Measurements from ENCODE around the gene KIF25.
"Not testable (repeated sequence)": the region's sequence is repeated elsewhere in the genome, so short reads cannot be mapped to it uniquely, and the experiment has no call there.

Gene KIF25

DNA sequence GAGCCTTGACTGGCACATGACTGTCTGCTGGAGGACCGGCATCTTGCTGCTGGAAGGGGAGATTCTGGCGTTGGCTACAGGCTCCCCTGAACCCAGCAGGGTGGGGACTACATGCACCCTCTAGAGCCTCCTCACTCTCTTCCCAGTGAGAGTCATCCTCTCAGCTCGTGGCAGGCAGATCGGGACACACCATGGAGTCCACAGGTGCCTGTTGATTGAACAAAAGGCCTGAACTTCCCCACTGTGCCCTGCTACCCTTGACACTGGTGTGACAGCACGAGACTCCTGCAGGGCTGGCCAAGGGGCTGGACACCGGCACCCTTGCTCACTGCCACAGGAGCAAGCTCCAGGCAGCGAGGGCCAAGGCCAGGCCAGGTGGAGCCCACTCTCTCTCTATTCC lies 73.3 kb downstream of the KIF25 start:
- no peak for DNase-seq (ENCODE audit: low spot score)

DNA sequence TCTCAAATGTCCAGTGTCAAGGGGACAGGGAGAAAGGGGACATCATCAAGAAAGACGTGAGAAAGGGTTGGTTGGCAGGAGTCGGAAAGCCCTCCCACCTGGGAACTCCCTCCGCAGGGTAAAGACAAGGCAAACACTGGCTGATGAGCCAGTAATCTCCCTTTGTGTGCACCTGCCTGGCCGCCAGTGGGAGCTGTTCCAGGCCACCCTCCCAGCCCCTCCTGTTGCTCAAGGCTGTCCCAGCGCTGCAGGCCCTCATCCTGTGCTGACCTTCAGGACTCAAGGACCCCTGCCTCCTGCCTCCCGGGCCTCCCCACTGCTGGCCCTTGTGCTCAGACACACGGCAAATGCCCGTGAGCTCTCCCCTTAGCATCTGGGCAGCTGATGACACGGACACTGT lies 74.1 kb downstream of the KIF25 start:
- DNase-seq (ENCODE audit: low spot score), result peak; percentile 2

DNA sequence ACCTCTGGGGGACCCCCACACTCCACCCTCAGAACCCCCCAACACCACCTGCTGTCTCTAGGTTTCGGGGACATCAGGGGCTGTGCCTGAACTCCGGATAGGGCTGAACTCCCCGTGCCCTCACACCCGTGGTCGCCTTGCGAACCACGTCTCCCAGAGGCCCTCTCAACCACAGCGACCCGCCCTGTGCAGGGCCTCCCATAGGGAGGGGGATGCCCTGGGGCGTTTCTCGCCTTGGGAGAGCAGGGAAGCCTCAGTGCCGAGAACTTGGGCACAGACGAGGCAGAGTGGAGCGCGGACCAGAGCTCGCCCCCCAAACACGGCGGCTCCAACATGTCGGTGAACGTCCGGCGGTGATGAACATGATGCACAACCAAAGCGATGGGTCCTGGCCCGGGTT lies 74.8 kb downstream of the KIF25 start:
- DNase-seq (ENCODE audit: low spot score), result no peak

DNA sequence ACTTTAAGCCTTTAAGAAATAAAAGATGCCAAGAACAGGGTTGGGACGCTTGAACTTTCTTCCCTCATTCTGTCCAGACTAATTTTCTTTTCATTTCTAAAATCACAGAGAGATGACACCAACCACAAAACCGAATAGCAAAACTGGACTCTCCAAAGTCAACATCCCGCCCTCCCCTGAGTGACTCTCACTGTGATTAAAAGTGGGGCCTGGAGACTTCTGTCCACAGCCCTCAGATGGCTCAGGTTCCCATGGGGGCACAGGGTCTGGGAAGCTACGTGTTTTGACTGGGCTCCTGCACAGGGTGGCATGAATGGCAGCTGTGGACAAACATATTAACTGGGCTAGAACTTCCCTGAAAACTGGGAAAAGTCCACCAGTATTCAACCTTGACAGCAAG lies 75.3 kb downstream of the KIF25 start:
- no peak for DNase-seq (ENCODE audit: low spot score)

DNA sequence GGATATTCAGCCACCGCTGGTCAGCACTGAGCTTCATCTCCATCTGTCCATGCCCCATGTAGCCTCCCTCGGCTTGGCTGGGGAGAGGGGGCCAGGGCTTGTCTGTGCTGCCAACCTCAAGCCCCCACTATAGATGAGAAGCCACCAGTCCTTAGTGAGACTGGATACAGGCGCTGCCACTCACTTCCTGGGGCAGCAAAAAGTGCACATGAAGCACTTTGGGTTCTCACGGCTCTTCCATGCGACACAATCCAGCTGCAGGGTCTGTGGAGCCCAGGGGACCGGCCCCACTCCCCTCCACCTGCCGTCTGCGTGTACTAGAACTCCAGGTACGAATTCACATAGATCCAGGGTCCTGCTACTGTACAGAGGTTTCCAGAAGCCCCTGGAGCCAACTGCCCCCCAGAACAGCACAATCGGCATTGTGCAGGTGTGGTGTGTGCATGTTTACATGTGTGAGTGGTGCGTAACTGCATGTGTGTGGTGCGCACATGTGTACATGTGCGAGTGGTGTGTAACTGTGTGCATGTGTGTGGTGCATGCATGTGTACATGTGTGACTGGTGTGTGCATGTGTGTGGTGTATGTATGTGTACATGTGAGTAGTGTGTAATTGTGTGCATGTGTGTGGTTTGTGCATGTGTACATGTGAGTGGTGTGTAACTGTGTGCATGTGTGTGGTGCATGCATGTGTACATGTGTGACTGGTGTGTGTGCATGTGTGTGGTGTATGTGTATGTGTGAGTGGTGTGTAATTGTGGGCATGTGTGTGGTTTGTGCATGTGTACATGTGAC lies 76.7 kb downstream of the KIF25 start:
- DNase-seq (ENCODE audit: low spot score), result no peak

DNA sequence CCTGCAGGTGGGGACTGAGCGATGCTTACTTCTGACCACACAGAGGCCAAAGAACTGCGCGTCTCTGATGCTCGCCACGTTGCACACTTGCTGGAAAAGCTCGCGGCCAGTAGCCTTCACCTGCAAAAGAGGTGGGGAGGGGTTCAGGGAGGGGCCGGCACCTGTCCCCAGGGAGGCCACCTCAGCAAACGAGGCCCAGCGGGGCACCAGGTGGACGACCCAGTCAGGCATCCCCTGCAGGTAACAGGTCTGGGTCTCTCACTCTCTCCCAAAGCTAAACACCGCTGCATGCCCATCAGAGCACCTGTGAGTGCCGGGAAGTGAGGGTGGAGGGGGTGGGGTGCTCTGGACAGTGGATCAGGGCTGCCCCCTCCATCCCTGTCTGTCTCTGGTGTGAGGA lies 77.7 kb downstream of the KIF25 start:
- no peak for DNase-seq (ENCODE audit: low spot score)

DNA sequence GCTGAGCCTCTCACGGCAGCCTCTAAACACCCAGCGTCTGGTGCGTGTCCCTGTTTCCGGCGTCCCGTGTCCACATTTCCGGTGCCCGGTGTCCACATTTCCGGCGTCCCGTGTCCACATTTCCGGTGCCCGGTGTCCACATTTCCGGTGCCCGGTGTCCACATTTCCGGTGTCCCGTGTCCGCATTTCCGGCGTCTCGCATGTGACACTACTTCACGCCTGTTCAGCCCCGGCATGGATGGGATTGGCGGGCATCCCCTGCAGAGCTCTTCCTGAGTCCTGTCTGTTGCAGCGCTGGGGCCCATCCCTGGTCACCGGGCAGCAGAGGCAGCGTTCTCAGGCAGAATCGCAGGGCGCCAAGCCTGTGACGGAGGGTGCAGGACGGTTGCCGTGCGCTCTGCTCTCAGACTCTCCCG lies 78.3 kb downstream of the KIF25 start:
- DNase-seq (ENCODE audit: low spot score), result no peak

DNA sequence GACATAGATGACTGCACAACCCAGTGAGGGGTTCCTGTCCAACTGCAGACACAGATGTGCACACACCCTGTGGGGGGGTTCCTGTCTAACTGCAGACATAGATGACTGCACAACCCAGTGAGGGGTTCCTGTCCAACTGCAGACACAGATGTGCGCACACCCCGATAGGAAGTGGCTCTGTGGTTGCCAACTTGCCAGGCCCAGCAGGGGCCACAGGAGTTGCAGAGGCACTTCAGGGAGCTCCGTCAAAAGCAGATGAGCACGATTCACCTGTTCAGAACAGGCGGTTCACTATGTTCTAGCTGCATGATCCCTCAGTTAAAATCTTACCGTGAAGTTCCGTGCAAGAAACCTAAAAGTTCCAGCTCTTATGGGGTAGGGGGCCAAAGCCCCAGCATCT lies 79.9 kb downstream of the KIF25 start:
- DNase-seq (ENCODE audit: low spot score), result not testable (repeated sequence)

DNA sequence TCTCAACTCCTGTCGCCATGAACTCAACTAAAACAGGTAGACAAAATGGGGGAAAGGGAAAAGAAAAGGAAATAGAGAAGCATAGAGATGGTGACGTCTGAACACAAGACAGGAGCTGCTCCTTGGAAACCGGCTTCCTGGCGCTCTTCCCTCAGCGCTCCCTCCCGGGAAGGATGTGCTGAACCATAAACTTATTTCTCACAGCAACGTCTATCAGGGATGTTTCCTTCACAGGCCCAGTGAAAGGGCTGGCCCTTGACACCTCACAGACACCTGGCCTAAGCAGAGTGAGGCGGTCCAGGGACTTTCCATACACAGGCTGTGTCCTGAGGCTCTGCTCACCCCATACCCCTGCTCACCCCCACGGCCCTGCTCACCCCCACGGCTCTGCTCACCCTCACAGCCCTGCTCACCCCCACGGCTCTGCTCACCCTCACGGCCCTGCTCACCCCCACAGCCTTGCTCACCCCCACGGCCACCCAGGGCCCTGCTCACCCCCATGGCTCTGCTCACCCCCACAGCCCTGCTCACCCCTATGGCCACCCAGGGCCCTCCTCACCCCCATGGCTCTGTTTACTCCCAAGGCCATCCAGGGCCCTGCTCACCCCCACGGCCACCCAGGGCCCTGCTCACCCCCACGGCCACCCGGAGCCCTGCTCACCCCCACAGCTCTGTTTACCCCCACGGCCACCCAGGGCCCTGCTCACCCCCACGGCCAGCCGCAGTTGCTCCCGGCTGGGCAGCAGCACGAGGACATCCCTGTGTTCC lies 80.9 kb downstream of the KIF25 start:
- no peak for DNase-seq (ENCODE audit: low spot score)

DNA sequence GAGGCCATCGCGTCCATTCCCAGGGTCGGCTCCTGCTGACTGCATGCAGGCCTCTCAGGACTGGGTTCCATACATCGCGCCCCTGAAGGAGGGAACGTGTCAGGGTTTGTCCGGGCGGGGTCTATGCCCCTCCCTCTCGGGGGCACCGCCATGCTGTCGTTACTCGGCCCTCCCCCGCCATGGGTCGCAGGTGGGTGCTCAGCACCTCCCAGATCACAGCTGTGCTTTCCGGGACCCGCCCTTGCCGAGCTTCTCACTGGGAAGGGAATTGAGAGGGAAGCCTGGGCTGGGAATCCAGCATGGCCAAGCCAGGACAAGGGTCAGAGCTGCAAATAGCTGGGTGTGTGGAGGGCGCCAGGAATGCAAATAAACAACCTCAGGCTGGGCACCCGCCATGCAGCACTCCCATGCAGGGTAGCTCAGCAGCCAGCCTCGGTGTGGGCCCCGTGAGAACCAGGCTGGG lies 81.5 kb downstream of the KIF25 start, which contains the start of gene FRMD1:
FRMD1 (minus strand) TSS at position 270 of the 463 bp plus-strand sequence; CDS start at position 152, 118 bp downstream.
- peak; percentile 20 for DNase-seq (ENCODE audit: low spot score)

DNA sequence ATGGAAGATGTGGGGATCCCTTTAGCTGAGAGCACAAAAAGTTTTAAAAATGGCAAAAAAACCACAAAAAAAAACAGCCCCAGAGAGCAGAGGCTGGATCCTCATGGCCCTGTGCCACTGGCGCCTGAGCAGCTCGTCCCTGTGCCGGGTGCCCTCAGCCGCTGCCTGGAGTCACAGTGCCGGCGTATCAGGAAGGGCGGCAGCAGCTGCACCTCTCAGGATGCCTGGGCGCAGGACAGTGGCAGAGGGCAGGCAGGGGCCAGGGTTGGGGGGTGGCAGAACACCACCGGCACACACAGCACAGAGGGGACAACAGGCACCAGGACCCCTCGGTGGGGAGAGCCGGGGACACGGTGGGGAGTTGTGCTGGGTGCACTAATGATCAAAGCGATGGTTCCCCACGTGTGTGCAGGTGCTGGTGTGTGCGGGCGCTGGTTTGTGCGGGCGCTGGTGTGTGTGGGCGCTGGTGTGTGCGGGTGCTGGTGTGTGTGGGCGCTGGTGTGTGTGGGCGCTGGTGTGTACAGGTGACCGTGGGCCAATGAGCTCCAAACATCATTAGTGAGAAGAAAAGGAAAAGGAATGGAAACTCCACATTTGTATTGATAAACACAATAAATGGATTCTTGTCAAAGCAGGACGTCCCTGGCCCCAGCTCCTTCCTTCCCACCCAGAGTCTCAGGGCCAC lies 83.1 kb downstream of the KIF25 start:
- DNase-seq (ENCODE audit: low spot score), result no peak

DNA sequence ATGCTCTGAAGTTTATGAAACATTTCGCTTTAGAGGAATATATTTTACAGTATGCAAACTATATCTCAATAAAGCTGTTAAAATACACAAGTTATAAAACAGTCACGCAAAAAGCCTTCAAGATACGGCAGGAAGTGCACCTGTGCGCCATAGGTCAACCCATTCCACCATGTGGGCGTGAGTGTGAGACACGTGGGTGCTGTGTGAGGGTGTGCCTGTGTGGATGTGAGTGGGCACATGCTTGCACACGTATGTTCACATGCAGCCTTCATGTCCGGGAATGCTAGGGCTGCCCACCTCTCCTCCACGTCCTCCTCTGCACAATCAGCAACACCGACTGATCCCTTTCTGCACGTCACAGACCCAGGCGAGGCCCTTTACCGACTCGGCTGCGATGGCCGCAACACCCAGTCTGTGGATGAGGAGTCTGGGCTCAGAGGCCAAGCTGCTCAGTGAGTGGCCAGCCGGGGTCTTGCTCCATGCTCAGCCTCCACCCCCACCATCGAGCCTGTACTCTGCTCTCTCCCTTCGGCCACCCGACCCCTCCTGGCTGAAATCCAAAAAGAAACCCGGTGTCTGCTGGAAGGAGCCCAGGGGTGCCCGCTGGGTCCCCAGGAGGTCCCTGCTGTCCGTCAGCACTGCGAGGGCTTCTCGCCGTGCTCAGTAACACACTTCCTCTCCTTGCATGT lies 84.5 kb downstream of the KIF25 start:
- DNase-seq (ENCODE audit: low spot score), result no peak

DNA sequence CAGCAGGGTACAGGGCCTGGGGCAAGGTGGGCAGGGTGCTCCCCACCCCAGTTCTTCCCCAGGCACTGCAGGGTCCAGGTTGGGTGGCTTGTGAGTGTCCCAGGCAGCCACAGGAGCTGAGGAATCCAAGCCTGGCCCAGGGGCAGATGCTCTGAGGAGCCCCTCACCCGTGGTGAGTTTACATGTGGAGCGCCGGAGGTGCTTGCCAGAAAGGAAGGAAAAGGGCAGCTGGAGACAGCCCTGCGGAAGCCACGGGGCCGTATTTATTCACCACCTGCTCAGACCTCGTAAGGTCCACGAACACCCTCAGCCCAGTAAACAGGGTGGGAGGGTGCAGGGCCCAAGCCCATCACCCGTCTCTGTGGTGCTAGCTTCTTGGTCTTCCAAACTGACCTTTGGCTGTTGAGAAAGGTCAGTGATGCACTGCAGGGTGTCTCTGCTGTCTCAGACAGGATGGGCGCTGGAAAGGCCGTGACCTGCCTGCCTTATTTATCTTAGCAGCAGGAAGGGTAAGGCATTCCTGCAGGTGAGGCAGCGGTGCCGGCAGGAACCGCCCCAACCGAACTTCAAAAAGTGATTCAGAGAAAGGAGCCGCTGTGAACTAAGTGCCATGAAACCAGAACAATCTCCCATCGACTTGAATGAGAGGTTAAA lies 85.5 kb downstream of the KIF25 start:
- peak; percentile 31 for DNase-seq (ENCODE audit: low spot score)

DNA sequence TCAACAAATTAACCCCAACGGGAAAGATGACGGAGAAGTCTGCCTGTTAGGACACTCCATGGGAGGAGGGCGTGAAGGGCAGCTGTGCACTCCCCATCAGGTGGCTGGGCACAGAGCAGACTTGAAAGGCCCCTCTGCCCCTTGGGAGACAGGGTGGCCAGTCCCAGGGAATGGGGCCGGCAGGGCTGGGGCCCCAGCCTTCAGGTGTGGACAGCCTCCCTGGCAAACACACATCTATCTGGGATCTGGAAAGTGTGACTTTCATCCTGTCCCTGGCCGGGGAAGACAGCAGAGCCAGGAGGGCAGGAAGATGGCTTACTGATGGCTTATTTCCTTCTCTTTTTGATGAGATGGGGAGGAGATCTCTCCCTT lies 86.0 kb downstream of the KIF25 start:
- DNase-seq (ENCODE audit: low spot score), result no peak

DNA sequence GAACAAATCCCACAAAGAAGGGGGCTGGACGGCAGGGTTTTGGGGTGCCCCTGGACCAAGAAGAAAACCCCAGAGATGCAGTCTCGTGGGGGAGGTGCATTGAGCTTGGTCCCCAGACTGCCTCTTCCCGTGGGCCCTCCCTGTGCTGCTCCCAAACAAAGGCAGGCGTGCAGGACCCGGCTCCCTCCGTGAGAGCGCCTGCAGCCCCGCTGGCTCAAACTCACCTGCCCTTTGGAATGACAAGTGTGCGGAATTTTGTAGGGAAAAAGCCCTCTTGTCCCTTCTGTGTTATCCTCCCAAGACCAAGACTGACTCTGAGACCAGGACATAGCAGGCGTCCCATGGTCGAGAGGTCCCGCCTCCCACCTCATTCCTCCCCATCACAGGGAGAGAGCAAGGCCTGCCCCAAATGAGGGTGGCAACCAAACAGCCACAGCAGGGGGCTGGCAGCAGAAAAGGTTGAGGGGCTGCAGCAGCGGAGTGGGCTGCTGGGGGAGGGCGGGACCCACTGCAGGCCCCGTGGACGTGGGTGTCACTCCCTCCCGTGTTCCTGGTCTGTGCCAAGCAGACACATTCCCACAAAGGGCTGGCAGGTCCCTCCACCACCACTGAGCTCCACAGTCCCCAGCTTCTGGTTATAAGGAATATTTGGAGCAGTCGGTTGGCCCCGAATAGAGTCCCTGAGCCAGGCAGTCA lies 87.1 kb downstream of the KIF25 start:
- DNase-seq (ENCODE audit: low spot score), result no peak

DNA sequence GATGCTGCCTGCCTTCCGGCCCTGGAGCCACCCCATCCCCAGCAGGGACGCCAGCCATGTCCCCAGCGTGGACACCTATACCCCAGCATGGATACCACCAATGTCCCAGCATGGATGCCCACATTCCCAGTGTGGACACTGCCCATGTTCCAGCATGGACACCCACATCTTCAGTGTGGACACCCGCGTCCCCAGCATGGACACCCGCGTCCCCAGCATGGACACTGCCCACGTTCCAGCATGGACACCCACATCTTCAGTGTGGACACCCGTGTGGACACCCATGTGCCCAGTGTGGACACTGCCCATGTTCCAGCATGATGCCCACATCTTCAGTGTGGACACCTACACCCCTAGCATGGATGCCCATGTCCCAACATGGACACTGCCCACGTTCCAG lies 88.6 kb downstream of the KIF25 start:
- no peak for DNase-seq (ENCODE audit: low spot score)

DNA sequence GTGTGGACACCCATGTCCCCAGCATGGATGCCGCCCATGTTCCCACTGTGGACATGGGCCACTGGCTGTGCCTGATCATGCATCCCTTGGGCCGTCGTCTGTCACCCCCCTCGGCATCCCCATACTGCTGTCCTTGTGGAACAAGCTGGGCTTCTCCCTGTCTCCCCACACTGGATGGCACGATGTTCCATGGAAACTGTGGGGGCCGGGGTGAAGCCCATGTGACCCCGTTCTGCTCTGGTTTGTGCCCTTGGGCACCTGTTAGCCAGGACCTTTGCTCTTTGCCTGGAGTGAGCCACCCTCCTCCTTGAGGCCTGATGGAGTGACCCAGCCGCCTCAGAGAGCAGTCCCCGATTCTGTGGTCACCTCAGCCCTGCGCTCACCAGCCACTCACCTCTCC lies 89.1 kb downstream of the KIF25 start:
- no peak for DNase-seq (ENCODE audit: low spot score)

DNA sequence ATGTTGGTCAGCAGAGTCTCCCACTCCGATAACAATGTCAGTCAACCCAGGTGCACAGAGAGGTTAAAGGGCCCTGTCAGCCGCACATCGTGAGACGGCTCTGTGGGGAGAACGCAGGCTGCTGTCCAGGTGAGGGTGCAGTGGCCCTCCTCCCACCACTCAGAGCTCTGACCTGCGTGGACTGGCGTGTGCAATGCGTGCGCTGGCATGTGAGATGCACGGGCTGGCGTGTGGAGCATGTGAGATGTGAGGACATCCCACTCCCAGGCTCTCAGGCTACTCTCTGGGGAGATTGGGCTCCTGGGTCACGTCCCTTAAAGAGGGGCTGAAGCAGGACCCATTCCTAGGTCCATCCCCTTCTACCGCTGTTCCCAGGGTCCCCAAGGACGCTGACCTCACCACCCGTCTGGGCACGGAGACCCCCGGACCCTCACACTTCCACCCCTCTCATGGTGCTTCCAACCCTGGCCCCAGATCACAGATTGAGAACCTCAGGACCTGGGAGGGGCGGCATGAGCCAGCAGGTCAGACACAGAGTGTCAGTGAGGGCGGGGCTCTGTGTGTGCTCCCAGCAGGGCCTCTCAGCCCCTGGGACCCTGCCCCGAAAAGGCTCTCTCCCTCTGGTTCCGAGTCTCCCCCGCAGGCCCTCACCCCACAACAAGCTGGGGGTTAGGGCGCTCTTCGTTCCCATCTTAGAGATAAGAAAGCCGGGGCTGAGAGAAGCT lies 90.1 kb downstream of the KIF25 start:
- DNase-seq (ENCODE audit: low spot score), result no peak

DNA sequence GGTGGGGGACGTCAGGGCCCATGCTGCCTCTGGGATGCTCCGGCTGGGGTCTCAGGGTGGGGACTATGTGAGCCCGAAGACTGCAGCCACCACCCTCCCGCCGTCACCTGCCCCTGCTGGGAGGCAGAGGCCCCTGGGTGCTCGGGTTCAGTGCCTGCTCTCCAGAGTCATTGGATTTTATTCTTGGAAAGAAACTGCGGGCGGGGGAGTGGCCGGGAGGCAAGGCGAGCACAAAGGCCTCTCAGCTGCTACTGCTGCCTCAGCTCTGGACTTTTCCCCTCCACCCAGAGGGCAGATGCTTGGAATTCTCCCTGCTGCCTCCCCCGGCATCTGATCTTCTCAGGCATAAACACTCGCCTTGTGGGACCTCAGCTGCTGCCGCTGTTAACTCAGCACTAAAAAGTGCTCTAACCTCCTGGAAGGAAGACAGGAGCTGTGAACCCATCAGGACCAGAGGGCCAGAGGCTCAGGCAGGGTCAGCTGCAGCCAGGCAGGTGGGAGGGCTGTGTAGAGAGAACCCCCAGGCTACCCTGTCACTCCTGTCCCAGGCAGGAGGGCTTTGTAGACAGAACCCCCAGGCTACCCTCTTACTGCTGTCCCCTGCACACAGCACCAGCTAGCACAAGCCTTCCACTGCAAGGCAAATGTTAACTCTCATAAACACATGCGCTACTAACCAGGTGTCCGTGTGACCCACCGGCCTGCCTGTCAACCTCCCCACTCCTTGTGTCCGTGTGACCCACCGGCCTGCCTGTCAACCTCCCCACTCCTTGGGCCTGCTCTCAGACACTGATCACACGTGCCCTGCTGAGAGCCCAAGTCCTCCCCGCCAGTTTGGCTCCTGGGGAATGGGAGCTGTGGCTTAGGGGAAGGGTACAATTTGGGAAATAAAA lies 90.9 kb downstream of the KIF25 start:
- DNase-seq (ENCODE audit: low spot score), result no peak
